Adrenal gland (tissue), 12 donors: ENCODE data around the gene EID2B. TPM values are rescaled to one million over a fixed set of nuclear protein-coding genes. Genes with fewer than 3 reads are reported as not detected.
A peak's percentile ranks its signal among the peaks of the same experiment; 100 is the strongest.

ENCODE experiments used
- DNase-seq, 7 donors: peaks; one replicate each; pipeline ENCODE4 v3.0.0-alpha.2; 2019 to 2020
- H3K27ac ChIP-seq, 5 donors: fragments of 200-600 bp; sonication (generic) in 4 of 5; 1 replicate in 3 of 5; 2 replicates in 2 of 5; pipeline versions ENCODE4 v1.5.1 to v1.8.0; 2016 to 2020; ENCODE audit warnings: mild to moderate bottlenecking in 1 of 5
- H3K27me3 ChIP-seq: fragments of 200-600 bp; 2 replicates; pipeline ENCODE4 v1.8.0; 2021
- H3K36me3 ChIP-seq, 2 donors: fragments of 200-600 bp; replicated peaks in 1 of 2; 1 replicate in 1 of 2; 2 replicates in 1 of 2; pipeline versions ENCODE4 v1.5.1 to v1.8.0; 2018 to 2022
- H3K4me1 ChIP-seq, 2 donors: fragments of 200-600 bp; replicated peaks in 1 of 2; 1 replicate in 1 of 2; 2 replicates in 1 of 2; pipeline versions ENCODE4 v1.5.1 to v1.8.0; 2018 to 2021
- H3K4me3 ChIP-seq, 4 donors: fragments of 200-600 bp; sonication (generic) in 3 of 4; one replicate each; pipeline ENCODE4 v1.5.1; 2016 to 2018
- H3K9me3 ChIP-seq, 3 donors: fragments of 200-600 bp; sonication (generic) in 1 of 3; replicated peaks in 1 of 3; 1 replicate in 2 of 3; 2 replicates in 1 of 3; pipeline versions ENCODE4 v1.5.1 to v1.8.0; 2016 to 2021
- CTCF ChIP-seq, 6 experiments: fragments of 450-650 bp in 4 of 6; fragments of 200-600 bp in 2 of 6; sonication (generic) in 1 of 6; IDR thresholded peaks; 1 replicate in 5 of 6; 2 replicates in 1 of 6; pipeline versions ENCODE4 v1.5.1 to v1.8.0; 2016 to 2021; ENCODE audit warnings: antibody characterized with exemption in 6 of 6, mild to moderate bottlenecking in 2 of 6, moderate library complexity in 1 of 6
- POLR2A ChIP-seq, 2 donors: fragments of 450-650 bp; IDR thresholded peaks; one replicate each; pipeline ENCODE4 v1.6.1; 2017; ENCODE audit warnings: antibody characterized with exemption in 2 of 2, mild to moderate bottlenecking in 2 of 2, moderate library complexity in 1 of 2
- WGBS, 4 donors: extraction: QIAGEN DNeasy Blood & Tissue Kit in 2 of 4; methylation state at CpG; one replicate each; pipeline versions ENCODE4 v1.1.5 to v1.1.7; 2013 to 2017; 5-methylcytosine and 5-hydroxymethylcytosine counted together
- intact Hi-C, 2 donors: fragments of 100-400 bp; cut with DNase I; formaldehyde crosslinking; loops; one replicate each; pipeline versions ENCODE4 v1.14.1 to v1.15.0; 2022 to 2023
- polyA plus RNA-seq, 3 donors: library from polyadenylated mRNA; stranded (reverse); fragments of 200-250 nt in 2 of 3; fragments of 350-450 nt in 1 of 3; fragmentation: Illumina TruSeq in 1 of 3; extraction: RNeasy Lipid Tissue Mini Kit (QIAGEN cat#74804) in 1 of 3; gene quantifications; one replicate each; pipeline ENCODE4 v1.2.3, GENCODE V29; 2013 to 2014
- total RNA-seq, 9 donors: library from RNA; depleted of rRNA in 4 of 9; stranded (reverse); fragments of >200 nt in 4 of 9; fragments of 120-200 nt in 1 of 9; fragmentation: NEBNext Ultra II Directional in 1 of 9; extraction: Animal tissue kit (Norgen Biotek cat#: 25700) in 1 of 9; gene quantifications; one replicate each; pipeline versions ENCODE4 v1.1.0 to v1.2.4, GENCODE V29; 2013 to 2023
- donor health status: healthy with polysubstance abuse.
- donor health status: Bipolar disorder and iron deficiency.
- donor health status: DM: yes; HTN: yes; CAD: no.
- donor health status: DM: no; HTN: no; CAD: no.
- donor health status: DM: no; HTN: no; CAD: no.
- donor health status: DM: yes; HTN: yes; CAD: no.

EID2B gene
- total and polyA plus RNA-seq, 12 donors = 1.6 to 6.7 (median 3.8) TPM

DNA sequence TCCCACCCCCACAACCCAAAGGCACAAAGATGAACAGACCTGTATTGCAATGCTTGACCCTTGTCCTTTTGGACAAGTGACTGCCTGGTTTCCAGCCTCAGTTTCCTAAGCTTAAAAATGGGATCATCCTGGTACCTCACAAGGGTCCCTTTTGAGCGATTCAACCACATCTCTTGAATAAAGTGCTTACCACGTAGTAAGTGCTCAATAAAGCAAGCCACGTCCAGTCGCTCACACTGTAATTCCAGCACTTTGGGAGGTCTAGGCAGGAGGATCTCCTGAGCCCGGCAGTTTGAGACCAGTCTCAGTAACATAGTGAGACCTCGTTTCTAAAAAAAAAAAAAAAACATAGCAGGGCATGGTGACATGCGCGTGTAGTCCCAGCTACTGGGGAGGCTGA lies 32.7 kb downstream of the EID2B start:
- TF ChIP-seq CTCF (IDR thresholded peaks at IDR 0.05) (no peak), POLR2A (IDR thresholded peaks at IDR 0.05) (no peak)
- Histone ChIP-seq H3K9me3 (no peaks in the 10 kb centered on the region), H3K4me1 (peaks cover 0 to 16% of the 10 kb centered on the region in 2 donors), H3K27me3 (peaks cover 43% of the 10 kb centered on the region), H3K27ac (no peak overlapping the region), H3K4me3 (no peak overlapping the region), H3K36me3 (no peaks in the 10 kb centered on the region)
- intact Hi-C loops = no loop called here
- WGBS, 4 donors = 66 to 81% (median 73%) methylated on average over 8 of the region's 8 CpGs
- DNase-seq = no peak

DNA sequence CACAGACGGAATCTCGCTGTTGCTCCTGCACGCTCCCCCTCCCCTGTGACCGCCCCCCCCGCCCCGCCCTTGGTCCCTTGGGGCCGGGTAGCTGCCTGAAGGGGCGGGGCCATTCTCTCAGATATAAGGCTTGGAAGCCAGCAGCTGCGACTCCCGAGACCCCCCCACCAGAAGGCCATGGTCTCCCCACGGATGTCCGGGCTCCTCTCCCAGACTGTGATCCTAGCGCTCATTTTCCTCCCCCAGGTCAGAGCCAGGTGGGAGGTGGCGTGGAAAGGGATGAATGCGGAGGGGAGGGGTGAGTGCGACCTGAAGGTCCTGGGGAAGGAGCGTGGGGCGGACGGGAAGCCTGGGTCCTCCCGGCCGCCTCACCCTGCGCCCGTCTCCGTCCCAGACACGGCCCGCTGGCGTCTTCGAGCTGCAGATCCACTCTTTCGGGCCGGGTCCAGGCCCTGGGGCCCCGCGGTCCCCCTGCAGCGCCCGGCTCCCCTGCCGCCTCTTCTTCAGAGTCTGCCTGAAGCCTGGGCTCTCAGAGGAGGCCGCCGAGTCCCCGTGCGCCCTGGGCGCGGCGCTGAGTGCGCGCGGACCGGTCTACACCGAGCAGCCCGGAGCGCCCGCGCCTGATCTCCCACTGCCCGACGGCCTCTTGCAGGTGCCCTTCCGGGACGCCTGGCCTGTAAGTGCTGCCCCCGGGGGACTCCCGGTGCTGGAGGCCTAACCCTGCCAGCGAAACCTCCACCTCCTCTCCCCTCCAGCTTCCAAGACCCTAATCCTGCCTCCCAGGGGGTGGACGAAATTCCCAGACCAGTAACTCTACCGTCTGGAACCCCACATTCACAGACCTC lies 33.6 kb downstream of the EID2B start, which contains the start of gene DLL3:
TSS of gene DLL3 (plus strand) at position 150 of the 845 bp plus-strand sequence. CDS start at position 178, 28 bp downstream.
- intact Hi-C loops = no loop called here
- Histone ChIP-seq H3K36me3 (no peaks in the 10 kb centered on the region), H3K4me3 (no peak within 1 kb of the TSS)

DNA sequence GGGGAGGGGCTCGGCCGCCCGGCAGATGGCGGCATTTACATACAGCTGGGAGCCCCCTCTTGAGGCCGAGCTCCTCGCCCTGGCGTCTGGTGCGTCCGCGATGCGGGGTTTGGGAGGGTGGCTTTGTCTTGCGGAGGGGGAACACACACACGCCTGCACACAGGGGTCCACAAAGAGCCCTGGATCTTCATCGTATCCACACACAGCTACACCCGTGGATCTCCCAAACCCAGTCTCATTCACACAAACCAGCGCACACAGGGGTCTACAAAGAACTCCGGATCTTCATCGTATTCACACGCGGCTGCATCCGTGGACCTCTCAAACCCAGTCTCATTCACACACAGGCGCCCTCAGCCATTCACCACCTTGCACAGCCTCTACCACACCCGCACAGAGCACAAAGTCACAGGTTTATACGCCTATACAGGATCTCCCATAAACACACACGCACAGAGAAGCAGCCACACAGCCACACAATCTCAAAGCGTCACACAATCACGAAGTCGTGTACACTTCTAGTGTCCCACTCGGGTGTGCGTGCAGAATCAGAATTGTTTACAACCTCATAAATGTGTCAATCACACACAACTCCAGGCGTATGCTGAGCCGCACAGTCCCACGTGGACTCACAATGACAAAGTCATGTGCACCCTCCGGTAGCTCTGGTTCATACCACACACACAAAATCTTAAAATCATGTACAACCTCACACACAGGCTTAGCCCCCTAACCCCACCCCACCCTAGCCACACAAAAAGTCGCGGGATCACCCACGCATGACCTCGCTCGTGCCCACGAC lies 34.5 kb downstream of the EID2B start:
- intact Hi-C loops = no loop called here
- Histone ChIP-seq H3K4me1 (peaks cover 0 to 16% of the 10 kb centered on the region in 2 donors), H3K27me3 (peaks cover 28% of the 10 kb centered on the region), H3K4me3 (no peak overlapping the region), H3K27ac (no peak overlapping the region), H3K36me3 (no peaks in the 10 kb centered on the region), H3K9me3 (no peaks in the 10 kb centered on the region)
- DNase-seq = peak in 1 of 7 donors; percentile 25
- TF ChIP-seq CTCF (IDR thresholded peaks at IDR 0.05) (peak in 2 of 6 experiments; percentile 14 to 39), POLR2A (IDR thresholded peaks at IDR 0.05) (no peak)
- WGBS, 4 donors = 1 to 6% (median 2%) methylated on average over 17 to 40 of the region's 40 CpGs

More for the DNA sequence above, 33.6 kb downstream of the EID2B start, which contains the start of gene DLL3:
- DNase-seq = no peak
- Histone ChIP-seq H3K27me3 (peaks cover 34% of the 10 kb centered on the region), H3K4me1 (peaks cover 0 to 16% of the 10 kb centered on the region in 2 donors), H3K9me3 (no peaks in the 10 kb centered on the region), H3K27ac (no peak within 1 kb of the TSS)
- no peak for TF ChIP-seq POLR2A (IDR thresholded peaks at IDR 0.05)
- no peak for TF ChIP-seq CTCF (IDR thresholded peaks at IDR 0.05)
- 1 to 2% (median 2%) methylated on average over 19 to 60 of the region's 60 CpGs for WGBS, 4 donors

DNA sequence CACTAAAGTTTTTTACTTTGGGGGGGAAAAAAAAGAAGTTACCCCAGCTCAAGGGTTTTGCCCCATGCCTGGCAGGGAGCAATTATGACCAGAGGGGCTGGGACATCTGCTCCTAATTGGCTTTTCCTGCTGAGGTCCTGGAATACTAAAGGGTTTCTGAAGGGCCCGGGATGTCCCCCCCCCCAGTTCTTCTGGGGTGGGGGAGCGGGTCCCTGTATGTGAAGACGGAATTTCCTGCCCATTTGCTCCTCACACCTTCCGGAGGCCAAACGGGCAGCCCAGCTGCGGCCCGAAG lies 35.0 kb downstream of the EID2B start:
- TF ChIP-seq POLR2A (IDR thresholded peaks at IDR 0.05) (no peak), CTCF (IDR thresholded peaks at IDR 0.05) (no peak)
- no peak overlapping the region for H3K4me3 ChIP-seq
- H3K27me3 ChIP-seq = peaks cover 28% of the 10 kb centered on the region
- no peak overlapping the region for H3K27ac ChIP-seq
- intact Hi-C loops = no loop called here
- H3K36me3 ChIP-seq = no peaks in the 10 kb centered on the region
- no peak for DNase-seq
- no peaks in the 10 kb centered on the region for H3K9me3 ChIP-seq
- peaks cover 0 to 13% of the 10 kb centered on the region in 2 donors for H3K4me1 ChIP-seq
- WGBS, 4 donors = 0 to 3% (median 0%) methylated on average over 2 to 7 of the region's 7 CpGs
